GM21367 (cell line): ENCODE data around the gene CCDC198.

Experiments used
- ATAC-seq: cut with Tn5 transposase; IDR thresholded peaks from one replicate; pipeline ENCODE4 v1.9.1; 2021; ENCODE audit not compliant: unreplicated experiment

Gene CCDC198

GRCh38 chr14:57493467-57494181, at the start of gene CCDC198:
Gene CCDC198, minus strand, starts transcription at chr14:57493857. Its CDS starts 142 bp downstream, at chr14:57493715.
- ATAC-seq, result peak; percentile 60

- no peak for ATAC-seq
Observed at GRCh38 chr14:57533214-57533613, 39.6 kb upstream of the CCDC198 start.

- no peak for ATAC-seq
Observed at GRCh38 chr14:57530571-57530970, 36.9 kb upstream of the CCDC198 start.

- no peak for ATAC-seq
Observed at GRCh38 chr14:57526942-57527341, 33.3 kb upstream of the CCDC198 start.

- ATAC-seq, result no peak
Observed at GRCh38 chr14:57519043-57519442, 25.4 kb upstream of the CCDC198 start.

GRCh38 chr14:57512220-57512619, 18.6 kb upstream of the CCDC198 start:
- no peak for ATAC-seq

GRCh38 chr14:57508756-57509155, 15.1 kb upstream of the CCDC198 start:
- ATAC-seq, result no peak

GRCh38 chr14:57502586-57503254, 9.1 kb upstream of the CCDC198 start:
- ATAC-seq, result no peak

GRCh38 chr14:57501039-57501557, 7.4 kb upstream of the CCDC198 start:
- ATAC-seq, result no peak

- ATAC-seq, result no peak
Observed at GRCh38 chr14:57498659-57499058, 5.0 kb upstream of the CCDC198 start.

GRCh38 chr14:57498035-57498434, 4.4 kb upstream of the CCDC198 start:
- ATAC-seq, result no peak

GRCh38 chr14:57495416-57495815, 1.8 kb upstream of the CCDC198 start:
- ATAC-seq, result no peak

GRCh38 chr14:57492859-57493258, 798 bp downstream of the CCDC198 start:
- ATAC-seq, result no peak

- ATAC-seq, result no peak
Observed at GRCh38 chr14:57491640-57492039, 2.0 kb downstream of the CCDC198 start.

GRCh38 chr14:57487771-57488170, 5.9 kb downstream of the CCDC198 start:
- ATAC-seq, result no peak

- no peak for ATAC-seq
Observed at GRCh38 chr14:57486767-57487379, 6.8 kb downstream of the CCDC198 start.

- ATAC-seq, result peak; percentile 97
Observed at GRCh38 chr14:57485635-57486034, 8.0 kb downstream of the CCDC198 start.

- ATAC-seq, result no peak
Observed at GRCh38 chr14:57482120-57482519, 11.5 kb downstream of the CCDC198 start.

GRCh38 chr14:57480051-57480450, 13.6 kb downstream of the CCDC198 start:
- no peak for ATAC-seq

- ATAC-seq, result no peak
Observed at GRCh38 chr14:57479197-57479596, 14.5 kb downstream of the CCDC198 start.

GRCh38 chr14:57478050-57478449, 15.6 kb downstream of the CCDC198 start:
- no peak for ATAC-seq

- no peak for ATAC-seq
Observed at GRCh38 chr14:57470909-57471308, 22.7 kb downstream of the CCDC198 start.
